Activated naive CD8-positive, alpha-beta T cell treated with anti-CD3 and anti-CD28 coated beads, Interleukin-2, amount 50 U/mL, for 16 hours (primary cell): ENCODE measurements around the gene PHAF1.
"Not testable (repeated sequence)": the region's sequence is repeated elsewhere in the genome, so short reads cannot be mapped to it uniquely, and the experiment has no call there.

ENCODE experiments used
- DNase-seq: peaks from one replicate; pipeline ENCODE4 v3.0.0-alpha.2; 2020; ENCODE audit warnings: low read depth, low spot score

The PHAF1 gene

DNA sequence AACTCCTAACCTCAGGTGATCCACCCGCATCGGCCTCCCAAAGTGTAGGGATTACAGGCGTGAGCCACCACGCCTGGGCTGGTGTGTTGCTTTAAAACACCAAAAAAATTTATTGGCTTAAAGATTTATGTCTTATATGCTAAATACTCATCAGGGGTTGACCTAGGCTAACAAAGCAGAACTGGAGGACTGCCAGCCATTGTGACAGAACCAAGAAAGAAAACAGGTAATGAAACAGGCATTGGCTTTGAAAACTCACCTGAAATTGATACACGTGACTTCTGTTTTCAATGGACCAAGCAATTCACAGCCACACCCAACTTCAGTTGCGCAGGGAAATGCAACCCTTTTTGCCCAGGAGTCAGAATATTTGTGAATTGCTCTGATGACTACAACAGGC is 4.9 kb upstream of the PHAF1 start:
- DNase-seq: no peak

DNA sequence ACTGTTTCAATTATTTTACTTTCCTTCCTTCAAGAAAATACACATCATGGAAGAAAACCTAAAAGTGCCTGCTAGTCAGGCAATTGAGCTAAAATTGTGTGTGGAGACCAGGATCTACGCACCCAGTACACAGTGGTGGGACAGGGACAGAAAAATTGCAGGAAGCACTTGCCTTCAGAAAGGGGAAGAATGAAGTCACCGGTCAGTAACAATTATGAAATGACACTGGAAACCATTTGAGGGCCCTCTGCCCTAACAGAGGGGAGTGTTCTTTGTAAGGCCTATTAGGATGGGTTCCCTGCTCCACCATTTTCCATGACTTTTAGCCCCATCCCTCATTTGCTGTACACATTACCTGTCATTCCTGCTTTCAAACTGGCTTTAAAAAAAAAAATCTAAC is 4.5 kb upstream of the PHAF1 start:
- no peak for DNase-seq

DNA sequence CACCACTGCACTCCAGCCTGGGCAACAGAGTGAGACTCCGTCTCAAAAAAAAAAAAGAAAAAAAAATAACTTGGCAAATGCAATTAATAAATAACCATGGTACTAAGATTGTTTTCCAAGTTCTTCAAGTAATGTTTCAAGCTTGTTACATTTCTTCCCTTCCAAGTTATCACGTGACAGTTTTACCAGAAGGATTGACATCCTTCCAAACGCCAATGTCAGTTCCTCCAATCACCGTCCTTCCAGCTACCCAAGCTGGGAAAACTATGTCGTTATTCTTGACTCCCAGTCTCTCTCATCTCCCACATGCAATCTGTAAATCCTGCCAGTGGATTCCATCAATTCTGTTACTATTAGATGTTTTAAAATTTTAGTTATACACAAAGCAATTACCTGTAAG is 3.9 kb upstream of the PHAF1 start:
- no peak for DNase-seq

- no peak for DNase-seq
Measured at GRCh38 chr16:67108489-67108888, 1.3 kb upstream of the PHAF1 start.

- DNase-seq: no peak
Measured at GRCh38 chr16:67108931-67109406, 772 bp upstream of the PHAF1 start.

DNA sequence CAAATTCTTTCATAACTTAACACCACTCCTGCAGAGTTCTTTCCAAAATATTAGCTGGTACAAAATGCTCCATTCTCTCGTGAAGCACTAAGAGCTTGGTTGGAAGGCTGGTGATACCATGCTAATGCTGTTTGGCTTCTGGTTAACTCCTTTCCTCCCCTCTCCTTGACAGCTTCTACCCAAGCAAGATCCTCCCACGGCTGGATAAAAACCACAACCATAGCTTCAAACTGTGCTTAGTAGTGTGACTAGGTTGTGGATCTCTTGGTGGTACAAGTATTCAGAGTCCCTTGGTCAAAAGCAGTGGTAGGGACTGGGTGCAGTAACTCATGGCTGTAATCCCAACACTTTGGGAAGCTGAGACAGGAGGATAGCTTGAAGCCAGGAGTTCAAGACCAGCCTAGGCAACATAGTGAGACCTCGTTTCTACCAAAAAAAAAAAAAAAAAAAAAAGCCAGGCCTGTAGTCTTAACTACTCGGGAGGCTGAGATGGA is 2.3 kb downstream of the PHAF1 start:
- no peak for DNase-seq

DNA sequence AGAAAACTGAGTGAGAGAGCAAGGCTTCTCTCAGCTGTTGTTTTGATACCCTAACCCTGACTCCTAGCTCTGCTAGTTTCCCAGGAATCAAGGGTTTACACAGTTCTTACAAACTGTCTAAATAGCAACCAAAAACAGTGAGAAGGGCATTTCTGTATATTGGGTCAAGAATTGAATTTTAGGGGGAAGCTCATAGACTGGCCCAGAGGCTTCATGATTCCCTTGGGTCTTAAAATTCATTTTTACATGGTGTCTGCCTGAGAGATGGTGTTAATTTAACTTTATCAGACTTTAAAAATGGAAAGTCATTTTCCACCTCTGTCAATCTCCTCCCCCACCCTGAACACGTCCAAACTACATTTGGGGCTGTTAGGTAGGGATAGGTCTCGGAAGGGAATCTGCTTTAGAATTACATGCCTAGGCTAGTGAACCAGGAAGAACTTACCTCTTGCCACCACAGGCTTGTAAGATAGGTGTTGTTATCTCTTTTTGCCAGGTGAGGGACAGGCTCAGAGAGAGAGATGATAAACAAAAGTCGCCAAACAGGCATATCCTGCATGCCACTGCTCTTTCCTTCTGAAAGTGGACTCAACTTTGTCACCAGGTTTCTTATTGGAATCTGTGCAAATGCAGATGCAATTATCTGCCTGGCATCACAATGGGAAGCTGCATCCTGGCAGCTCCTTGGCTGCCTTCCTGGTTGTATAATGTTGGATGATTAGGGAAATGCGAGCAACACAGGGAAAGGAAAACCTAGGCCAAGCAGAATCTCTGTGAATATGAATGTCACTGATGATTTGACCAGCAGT is 3.1 kb downstream of the PHAF1 start:
- DNase-seq: no peak

GRCh38 chr16:67114793-67115192 is 5.1 kb downstream of the PHAF1 start:
- no peak for DNase-seq

- no peak for DNase-seq
Measured at GRCh38 chr16:67115639-67116038, 5.9 kb downstream of the PHAF1 start.

DNA sequence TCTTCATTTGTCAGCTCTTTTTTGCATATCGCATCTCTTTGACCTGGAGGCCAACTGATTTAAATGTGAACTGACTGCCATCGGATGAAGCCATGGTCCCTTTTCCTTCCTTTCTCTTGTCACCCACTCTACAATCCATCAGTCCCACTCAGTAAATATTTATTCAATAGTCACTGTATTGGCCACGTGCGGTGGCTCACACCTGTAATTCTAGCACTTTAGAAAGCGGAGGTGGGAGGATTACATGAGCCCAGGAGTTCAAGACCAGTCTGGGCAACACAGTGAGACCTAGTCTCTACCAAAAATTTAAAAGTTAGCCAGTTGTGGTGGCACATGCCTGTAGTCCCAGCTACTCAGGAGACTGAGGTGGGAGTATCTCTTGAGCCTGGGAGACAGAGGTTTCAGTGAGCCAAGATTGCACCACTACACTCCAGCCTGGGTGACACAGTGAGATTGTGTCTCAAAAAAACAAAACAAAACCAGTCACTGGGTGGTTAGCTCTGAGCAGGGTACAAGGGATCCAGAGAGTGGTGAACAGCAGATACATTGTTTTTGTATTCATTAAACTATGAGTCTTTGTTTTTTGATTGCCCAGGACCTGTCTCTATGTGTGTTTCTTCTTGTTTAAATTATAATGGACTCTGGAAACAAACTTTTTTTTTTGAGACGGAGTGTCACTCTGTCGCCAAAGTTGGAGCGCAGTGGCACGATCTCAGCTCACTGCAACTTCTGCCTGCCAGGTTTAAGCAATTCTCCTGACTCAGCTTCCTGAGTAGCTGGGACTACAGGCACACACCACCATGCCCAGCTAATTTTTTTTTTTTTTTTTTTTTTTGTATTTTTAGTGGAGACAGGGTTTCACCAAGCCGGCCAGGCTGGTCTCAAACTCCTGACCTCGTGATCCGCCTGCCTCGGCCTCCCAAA is 6.9 kb downstream of the PHAF1 start:
- DNase-seq: no peak

DNA sequence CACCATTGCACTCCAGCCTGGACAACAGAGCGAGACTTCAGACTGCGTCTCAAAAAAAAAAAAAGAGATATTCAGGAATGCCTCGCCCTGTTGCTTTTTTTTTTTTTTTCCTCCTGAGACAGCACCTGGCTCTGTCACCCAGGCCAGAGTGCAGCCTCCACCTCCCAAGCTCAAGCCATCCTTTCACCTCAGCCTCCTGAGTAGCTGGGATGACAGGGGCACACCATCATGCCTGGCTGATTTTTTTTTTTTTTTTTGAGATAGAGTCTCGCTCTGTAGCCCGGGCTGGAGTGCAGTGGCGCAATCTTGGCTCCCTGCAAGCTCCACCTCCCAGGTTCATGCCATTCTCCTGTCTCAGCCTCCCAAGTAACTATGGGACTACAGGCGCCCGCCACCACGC is 8.0 kb downstream of the PHAF1 start:
- DNase-seq: no peak

- no peak for DNase-seq
Measured at GRCh38 chr16:67120025-67120424, 10.3 kb downstream of the PHAF1 start.

DNA sequence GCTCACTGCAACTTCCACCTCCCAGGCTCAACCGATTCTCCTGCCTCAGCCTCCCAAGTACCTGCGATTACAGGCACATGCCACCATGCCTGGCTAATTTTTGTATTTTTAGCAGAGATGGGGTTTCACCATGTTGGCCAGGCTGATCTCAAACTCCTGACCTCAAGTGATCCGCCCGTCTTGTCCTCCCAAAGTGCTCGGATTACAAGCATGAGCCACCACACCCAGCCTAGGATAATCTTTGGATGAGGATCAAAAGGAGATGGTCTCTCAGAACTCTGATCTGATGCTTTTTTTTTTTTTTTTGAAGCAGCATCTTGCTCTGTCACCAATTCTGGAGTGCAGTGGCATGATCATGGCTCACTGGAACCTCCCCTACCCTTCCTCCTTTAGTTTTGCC is 13.1 kb downstream of the PHAF1 start:
- not testable (repeated sequence) for DNase-seq

DNA sequence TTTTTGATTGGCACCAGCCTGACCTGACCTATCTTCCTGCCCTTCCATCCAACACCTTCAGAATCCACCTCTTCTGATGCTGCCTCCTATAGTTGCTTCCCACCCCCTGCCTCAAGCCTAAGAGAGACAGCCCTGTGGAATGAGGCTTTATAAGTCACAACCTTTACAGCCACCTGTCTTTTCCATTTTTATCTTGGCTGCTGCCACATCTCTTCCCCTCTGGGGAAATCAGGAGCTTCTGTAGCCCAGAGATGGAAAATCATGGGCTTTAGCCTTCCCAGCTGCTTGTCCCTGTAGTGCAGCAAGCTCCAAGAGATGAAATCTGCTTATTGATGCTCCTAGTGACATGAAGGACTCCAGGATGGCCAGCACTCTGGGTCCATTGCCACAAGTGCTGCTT is 18.7 kb downstream of the PHAF1 start:
- DNase-seq: no peak

DNA sequence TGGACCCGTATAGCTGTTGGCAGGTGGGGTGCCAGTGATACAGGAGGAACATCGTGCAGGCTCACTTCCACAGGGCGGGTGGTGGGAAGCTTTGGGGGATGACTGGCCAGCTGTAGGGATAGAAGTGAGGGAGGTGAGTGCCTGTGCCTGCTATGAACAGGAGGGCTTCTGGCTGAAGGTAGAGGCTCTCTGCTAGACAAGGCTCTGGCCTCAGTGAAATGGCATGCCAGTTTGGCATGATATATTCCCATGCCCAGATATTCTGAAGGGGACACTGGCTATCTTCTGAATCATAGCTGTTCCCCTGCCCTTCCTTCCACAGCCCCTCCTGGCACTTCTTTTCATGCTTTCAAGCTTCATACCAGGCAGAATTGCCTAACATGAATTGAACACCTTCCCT is 19.1 kb downstream of the PHAF1 start:
- DNase-seq: no peak

DNA sequence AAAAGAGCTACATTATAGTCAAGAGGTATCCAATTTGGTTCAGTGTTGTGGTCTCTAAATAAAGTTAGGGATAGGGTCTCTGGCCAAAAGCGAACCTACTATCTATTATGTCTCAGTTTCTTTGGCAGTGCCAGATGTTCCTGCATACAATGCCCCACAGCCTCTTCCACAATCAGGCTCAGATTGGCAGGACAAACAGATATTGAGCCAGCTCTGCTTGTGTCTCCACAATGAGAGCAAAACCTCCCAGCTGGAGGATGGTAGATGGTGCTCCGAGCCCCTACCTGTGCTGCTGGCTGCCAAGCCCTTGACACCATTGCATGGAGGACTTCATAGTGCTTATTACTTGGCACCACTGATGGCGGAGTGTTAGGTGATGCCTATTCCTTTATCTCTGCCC is 19.7 kb downstream of the PHAF1 start:
- no peak for DNase-seq

- no peak for DNase-seq
Measured at GRCh38 chr16:67137605-67138004, 27.9 kb downstream of the PHAF1 start.

DNA sequence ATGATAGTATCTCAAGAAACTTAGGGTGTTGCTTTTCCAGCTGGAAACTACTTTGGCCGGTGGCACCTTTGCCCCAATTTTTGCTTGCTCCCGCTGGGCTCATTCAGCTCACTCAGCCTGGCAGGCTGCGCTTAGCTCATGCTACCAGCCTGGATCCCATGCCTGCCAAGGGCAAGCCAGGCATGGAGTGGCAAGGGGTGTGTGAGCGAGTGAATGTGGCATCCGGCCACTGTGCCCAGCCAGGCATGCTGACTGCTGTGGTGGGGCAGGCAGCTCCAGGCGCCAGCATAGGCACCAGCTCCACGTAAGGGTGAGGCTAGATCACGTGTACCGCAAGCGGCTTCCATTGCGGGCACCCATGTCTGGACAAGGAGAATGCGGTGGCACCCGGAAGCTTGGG is 31.6 kb downstream of the PHAF1 start:
- no peak for DNase-seq

DNA sequence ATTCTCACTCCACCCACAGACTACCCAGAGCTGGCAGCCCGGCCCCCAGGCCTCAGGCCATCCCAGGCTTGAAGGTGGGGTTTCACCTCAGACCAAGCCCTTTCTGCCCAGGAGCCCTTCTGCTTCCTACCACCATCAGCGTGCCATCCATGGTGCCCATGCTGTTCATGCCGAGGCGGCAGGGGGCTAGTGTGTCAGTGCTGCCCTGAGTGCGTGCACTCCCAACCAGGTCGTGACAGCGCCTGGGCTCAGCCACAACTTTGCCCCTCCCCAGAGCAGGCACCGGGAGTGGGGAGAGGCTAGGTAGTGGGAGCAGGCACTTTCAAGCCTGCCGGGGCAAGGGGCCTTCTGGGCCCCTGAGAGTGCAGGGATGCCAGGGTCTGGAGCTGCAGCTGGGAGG is 32.6 kb downstream of the PHAF1 start:
- no peak for DNase-seq

DNA sequence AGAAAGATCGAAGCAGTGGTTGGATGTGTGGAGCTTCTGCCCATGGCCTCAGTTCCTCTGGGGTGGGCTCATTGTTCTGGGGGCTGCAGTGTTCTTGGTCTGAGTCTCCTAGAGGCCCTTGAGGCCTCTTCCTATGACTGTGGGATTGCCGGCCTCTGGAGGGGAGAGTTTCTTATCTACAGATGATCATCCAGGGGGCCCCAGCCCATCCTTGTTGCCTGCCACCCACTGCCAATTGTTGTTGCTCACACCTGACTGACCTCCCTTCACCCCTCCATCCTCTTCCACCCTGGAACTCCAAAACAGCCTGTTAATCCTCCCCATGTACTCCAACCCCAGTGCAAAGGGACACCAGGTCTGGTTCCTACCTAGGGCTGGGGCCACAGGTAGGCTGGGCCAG is 35.2 kb downstream of the PHAF1 start:
- DNase-seq: no peak

DNA sequence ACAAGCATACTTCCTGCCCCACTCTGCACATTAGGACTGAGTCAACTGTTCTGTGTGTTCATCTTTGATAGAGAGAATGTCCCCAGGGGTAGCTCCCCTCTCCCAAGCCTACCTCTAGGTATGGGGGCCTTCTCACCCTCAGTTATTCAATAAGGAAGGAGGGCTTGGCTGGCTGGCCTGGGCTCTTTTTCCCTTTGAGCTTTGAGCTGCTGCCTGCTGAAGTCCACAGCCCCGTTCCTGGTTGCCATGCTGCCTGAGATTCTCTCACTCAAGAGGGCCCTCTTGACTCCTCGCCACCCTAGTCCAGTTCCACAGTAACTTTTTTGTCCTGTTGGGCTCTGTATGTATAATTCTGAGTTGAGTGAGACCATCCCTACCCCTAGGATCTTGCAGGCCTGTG is 36.0 kb downstream of the PHAF1 start:
- DNase-seq: no peak

GRCh38 chr16:67146523-67147357 is 37.0 kb downstream of the PHAF1 start:
- no peak for DNase-seq
